Measurements from ENCODE around the gene VPS4A.
"Not testable (repeated sequence)": the region's sequence is repeated elsewhere in the genome, so short reads cannot be mapped to it uniquely, and the experiment has no call there.

Gene VPS4A

DNA sequence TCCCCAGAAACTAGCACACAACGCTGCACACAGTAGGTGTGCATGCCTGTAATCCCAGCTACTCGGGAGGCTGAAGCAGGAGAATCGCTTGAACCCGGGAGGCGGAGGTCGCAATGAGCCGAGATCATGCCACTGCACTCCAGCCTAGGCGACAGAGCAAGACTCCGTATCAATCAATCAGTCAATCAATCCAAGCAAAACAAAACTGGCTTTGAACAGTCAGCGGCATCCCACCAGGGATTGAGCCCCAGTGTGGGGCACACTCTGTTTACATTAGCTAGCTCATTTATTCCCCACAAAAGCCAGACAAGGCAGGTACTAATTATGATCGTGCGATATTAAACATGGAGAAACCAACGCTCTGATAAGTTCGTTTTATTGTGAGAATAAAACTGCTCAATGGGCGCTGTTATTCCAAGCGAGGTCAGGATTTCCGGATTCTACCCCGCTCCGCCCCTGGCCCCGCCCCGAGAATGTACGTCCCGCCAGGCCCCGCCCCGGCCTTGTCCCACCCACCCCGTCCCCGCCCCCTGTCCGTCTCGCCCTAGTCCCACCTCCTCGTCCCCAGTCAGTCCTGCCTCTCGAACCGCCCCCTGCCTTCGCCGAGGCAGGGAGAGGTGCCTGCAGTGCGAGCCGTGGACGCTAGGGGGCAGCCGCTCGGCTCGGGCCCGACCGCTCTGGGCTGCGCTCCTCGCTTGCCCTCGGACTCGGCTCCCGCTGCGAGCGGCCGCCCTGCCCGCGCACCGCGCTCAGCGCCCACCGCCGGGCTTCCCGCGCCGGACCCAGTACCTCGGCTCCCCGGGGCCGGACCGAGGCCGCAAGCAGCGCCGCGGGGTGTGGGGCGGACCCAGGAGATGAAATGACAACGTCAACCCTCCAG, at the start of gene VPS4A:
VPS4A (plus strand) TSS at position 698 of the 880 bp plus-strand sequence; CDS start at position 860, 162 bp downstream.
- peak; percentile 99 for DNase-seq (ENCODE audit: low spot score)

DNA sequence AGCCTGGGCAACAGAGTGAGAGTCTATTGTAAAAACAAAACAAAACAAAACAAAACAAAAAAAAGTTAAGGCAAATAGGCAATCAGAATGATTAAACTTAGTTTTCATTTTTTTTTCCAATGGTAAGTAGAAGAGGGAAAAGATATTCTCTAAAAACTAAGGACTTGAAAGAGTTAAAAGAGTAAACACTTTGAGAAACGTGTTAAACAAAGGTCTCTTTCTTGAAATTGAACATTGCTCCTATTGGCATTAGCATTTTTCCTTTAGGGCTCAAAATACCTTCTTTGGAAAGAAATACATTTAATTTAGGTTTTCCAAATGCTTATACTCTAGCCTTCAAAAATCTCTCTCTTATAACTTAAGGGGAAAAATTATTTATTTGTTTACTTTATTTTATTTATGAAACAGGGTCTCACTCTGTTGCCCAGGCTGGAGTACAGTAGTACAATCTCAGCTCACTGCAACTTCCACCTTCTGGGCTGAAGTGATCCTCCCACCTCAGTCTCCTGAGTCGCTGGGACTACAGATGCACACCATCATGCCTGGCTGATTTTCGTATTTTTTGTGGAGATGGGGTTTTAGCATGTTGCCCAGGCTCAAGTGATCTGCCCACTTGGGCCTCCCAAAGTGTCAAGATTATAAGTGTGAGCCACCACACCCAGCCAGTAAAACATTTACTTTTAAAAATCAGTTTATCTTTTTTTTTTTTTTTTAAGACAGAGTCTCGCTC, 44.7 kb upstream of the VPS4A start:
- DNase-seq (ENCODE audit: low spot score): no peak

- no peak for DNase-seq (ENCODE audit: low spot score)
These were observed 43.5 kb upstream of the VPS4A start for GRCh38 chr16:69267633-69268032.

- no peak for DNase-seq (ENCODE audit: low spot score)
These were observed 40.8 kb upstream of the VPS4A start for GRCh38 chr16:69270395-69270794.

DNA sequence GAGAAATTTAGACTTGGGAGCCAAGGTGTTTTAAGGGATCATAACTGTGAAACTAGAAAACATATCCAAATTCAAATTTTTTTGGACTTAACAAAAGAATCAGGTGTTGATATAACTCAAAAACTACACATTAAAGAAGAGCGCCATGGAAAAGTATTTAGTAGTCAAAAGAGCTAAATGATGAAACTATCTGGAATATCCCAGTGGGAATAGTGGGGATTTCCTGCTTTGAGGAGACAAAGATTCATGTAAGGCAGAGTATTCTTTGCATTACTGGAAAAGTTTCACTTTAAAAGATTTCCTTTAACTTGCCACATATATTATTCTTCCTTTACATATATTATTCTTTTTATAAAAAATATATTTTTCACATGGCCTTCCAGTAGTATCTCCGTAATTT, 40.3 kb upstream of the VPS4A start:
- DNase-seq (ENCODE audit: low spot score): no peak

DNA sequence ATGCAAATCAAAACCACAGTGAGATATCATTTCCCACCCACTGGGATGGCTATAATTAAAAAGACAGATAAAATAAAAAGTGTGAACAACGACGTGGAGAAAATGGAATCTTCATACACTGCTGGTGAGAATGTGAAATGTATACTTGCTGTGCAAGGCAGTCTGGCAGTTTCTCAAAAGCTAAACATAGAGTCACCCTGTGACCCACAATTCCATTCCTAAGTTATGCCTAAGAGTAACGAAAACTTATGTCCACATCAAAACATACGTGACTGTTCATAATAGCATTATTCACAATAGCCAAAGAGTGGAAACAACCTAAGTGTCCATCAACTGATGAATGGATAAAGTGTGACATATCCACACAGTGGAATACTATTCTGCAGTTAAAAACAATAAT, 38.1 kb upstream of the VPS4A start:
- no peak for DNase-seq (ENCODE audit: low spot score)

DNA sequence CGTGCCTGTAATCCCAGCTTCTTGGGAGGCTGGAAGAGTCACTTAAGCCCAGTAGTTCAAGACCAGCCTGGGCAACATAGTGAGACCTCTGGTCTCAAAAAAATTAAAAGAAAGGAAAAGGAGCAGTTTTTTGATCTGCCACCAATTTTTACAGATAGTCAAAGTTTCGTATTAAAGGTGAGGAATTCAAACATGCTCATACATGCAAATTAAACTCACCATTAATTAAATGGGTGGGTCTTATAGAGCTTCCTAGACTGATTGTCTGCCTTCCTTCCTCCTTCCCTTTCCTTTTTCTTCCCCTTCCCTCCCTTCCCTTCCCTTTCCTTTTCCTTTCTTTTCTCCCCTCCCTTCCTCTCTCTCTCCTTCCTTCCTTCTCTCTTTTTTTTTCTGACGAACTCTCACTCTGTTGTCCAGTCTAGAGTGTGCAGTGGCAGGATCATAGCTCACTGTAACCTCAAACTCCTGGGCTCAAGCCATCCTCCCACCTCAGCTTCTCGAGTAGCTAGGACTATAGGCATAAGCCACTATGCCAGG, 36.4 kb upstream of the VPS4A start:
- no peak for DNase-seq (ENCODE audit: low spot score)

DNA sequence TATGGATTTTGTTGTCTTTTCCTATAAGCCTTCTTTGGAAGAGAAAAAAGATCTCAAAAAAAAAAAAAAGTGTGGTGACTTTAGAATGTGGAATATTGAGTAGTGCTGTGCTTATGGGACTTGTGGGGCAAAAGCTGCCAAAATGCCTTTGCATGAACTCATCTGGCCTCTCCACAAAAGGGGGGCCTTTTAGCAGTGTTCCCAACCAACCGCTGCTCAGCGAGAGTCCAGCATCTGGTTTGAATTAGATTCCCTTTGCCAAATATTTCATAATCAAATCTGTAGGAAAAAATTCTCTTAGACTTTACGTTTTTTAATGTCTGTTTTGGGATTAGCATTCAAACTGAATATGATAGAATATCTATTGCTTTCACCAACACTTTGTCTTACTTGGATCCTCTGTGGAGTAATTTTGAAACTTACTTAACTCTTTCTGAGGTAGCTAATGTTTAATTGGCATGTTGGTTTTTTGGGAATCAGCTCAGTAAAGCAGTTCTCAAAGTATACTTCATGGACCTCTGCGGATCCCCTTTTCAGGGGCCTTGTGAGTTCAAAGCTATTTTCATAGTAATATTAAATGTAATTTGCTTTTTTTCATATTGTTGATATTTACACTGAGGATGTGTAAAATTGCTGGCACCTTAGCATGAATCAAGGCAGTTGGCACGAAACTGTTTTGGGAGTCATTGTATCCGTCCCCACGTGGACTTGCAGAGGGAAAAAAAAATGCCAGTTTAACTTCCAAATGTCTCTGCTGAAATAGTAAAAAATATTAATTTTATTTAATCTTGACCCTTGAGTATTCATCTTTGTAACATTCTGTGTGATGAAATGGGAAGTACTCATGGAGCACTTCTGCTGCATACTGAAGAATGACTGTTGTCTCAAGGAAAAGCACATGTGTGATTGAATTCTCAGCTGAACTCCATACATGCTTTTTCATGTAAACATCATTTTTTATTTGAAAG, 34.7 kb upstream of the VPS4A start:
- DNase-seq (ENCODE audit: low spot score): peak; percentile 74

GRCh38 chr16:69277413-69277812, 33.7 kb upstream of the VPS4A start:
- no peak for DNase-seq (ENCODE audit: low spot score)

DNA sequence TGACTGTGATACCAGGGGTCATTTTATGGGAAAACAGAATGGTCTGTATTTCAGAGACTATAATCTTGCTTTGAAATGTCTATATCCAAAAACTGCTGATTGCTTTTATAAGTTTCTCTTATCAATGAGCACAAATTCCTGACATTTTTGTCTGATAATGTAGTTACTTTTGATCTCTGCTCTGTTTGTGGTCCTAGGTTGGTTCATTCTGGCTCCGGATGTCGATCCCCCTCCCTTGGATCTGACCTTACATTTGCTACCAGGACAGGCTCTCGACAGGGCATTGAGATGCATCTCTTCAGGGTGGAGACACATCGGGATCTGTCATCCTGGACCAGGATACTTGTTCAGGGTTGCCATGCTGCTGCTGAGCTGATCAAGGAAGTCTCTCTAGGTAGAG, 27.3 kb upstream of the VPS4A start:
- no peak for DNase-seq (ENCODE audit: low spot score)

- no peak for DNase-seq (ENCODE audit: low spot score)
These were observed 25.9 kb upstream of the VPS4A start for GRCh38 chr16:69285240-69285639.

GRCh38 chr16:69286941-69287713, 24.0 kb upstream of the VPS4A start:
- DNase-seq (ENCODE audit: low spot score): no peak

GRCh38 chr16:69291657-69292056, 19.5 kb upstream of the VPS4A start:
- DNase-seq (ENCODE audit: low spot score): not testable (repeated sequence)

GRCh38 chr16:69293401-69293800, 17.7 kb upstream of the VPS4A start:
- DNase-seq (ENCODE audit: low spot score): no peak

DNA sequence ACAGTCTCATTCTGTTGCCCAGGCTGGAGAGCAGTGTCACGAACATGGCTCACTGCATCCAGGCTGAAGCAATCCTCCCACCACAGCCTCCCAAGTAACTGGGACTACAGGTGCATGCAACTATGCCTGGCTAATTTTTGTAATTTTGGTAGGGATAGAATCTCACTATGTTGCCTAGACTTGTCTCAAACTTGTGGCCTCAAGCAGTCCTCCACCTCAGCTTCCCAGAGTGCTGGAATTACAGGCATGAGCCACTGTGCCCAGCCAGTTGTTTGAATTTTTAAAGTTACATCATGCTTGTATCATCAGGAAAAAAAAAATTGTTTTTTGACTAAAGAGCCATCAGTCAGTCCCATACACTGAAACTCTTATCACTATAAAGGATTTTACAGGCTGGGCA, 17.1 kb upstream of the VPS4A start:
- DNase-seq (ENCODE audit: low spot score): no peak

DNA sequence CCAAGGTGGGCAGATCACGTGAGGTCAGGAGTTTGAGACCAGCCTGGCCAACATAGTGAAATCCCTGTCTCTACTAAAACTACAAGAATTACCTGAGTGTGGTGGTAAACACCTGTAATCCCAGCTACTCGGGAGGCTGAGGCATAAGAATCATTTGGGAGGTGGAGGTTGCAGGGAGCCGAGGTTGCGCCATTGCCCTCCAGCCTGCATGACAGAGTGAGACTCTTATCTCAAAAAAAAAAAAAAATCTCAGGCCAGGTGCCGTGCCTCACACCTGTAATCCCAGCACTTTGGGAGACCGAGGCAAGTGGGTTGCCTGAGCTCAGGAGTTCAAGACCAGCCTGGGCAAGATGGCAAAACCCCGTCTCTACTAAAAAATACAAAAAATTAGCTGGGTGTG, 14.4 kb upstream of the VPS4A start:
- not testable (repeated sequence) for DNase-seq (ENCODE audit: low spot score)

GRCh38 chr16:69298261-69298660, 12.9 kb upstream of the VPS4A start:
- DNase-seq (ENCODE audit: low spot score): no peak

DNA sequence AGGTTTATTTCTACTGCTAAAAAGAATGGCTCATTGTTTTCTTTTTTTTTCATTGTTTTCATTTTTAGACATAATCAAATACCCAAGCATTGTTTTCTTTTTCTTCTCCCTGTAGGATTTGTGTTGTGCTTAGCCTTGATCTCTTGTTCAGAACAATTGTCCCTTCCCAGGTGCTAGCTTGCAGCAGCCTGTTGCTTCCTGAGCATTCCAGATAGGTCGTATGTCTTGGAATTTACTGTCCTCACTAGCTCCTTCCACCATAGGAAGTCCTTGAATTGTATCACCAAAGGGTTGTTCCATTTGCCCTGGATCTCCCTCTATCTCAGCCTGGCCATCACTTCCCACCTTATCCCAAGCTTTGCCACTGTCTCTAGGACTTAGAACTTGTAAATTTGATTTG, 10.0 kb upstream of the VPS4A start:
- no peak for DNase-seq (ENCODE audit: low spot score)

DNA sequence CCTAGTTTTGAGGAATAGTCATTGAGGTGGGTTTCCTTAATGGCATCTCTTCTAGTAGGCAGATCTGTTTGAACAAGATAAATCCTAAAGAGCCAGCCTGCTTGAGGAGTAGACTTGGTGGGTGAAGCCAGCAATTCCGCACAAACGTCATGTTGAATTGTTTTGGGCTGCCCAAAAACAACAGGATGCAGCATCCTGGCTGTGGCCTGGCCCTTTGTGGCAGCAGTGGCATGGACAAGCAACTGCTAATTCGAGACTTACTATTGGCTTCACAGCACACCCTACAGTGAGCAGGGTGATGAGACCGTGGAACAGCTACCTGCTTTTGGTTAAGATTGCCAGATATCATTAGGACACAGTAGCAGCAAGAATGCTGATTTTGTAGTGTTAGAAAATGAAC, 9.3 kb upstream of the VPS4A start:
- no peak for DNase-seq (ENCODE audit: low spot score)

- DNase-seq (ENCODE audit: low spot score): no peak
These were observed 8.8 kb upstream of the VPS4A start for GRCh38 chr16:69302301-69302700.

- no peak for DNase-seq (ENCODE audit: low spot score)
These were observed 5.1 kb upstream of the VPS4A start for GRCh38 chr16:69306031-69306430.
